Endothelial cell (in vitro differentiated cells): ENCODE measurements around the gene PRICKLE4. TPM values are rescaled to one million over a fixed set of nuclear protein-coding genes. Genes with fewer than 3 reads are reported as not detected.

ENCODE experiments used
- DNase-seq: peaks from one replicate; pipeline ENCODE4 v3.0.0; 2021; ENCODE audit warnings: low spot score
- H3K27ac Mint-ChIP-seq: one replicate; pipeline ENCODE4 v1.8.0; 2021; ENCODE audit warnings: mixed read lengths, inconsistent platforms; ENCODE audit not compliant: unreplicated experiment
- H3K27me3 Mint-ChIP-seq: one replicate; pipeline ENCODE4 v1.8.0; 2021; ENCODE audit warnings: mild to moderate bottlenecking, moderate library complexity, mixed read lengths, inconsistent platforms; ENCODE audit not compliant: unreplicated experiment
- H3K36me3 Mint-ChIP-seq: one replicate; pipeline ENCODE4 v1.8.0; 2021; ENCODE audit warnings: mild to moderate bottlenecking, low read depth, mixed read lengths, inconsistent platforms; ENCODE audit not compliant: unreplicated experiment
- H3K4me1 Mint-ChIP-seq: one replicate; pipeline ENCODE4 v1.8.0; 2021; ENCODE audit warnings: mild to moderate bottlenecking, mixed read lengths, inconsistent platforms; ENCODE audit not compliant: unreplicated experiment
- H3K4me3 Mint-ChIP-seq: one replicate; pipeline ENCODE4 v1.8.0; 2021; ENCODE audit warnings: mild to moderate bottlenecking, mixed read lengths, inconsistent platforms; ENCODE audit not compliant: unreplicated experiment
- H3K9me3 Mint-ChIP-seq: one replicate; pipeline ENCODE4 v1.8.0; 2021; ENCODE audit warnings: mixed read lengths, inconsistent platforms; ENCODE audit not compliant: unreplicated experiment
- total RNA-seq: library from RNA; stranded (reverse); fragmentation: NEBNext Ultra II Directional; extraction: Animal tissue kit (Norgen Biotek cat#: 25700); gene quantifications from one replicate; pipeline ENCODE4 v1.2.1, GENCODE V29; 2021; ENCODE audit not compliant: unreplicated experiment
- TF ChIP-seq, protein P1 (sequence below): fragments of 200-600 bp; sonication (generic); IDR thresholded peaks from one replicate; pipeline ENCODE4 v1.5.0; 2021; ENCODE audit warnings: antibody characterized with exemption; ENCODE audit not compliant: unreplicated experiment

PRICKLE4 gene
- total RNA-seq, 1 donor from 2014 or later, result 20.7 TPM

- H3K27me3 Mint-ChIP-seq, result peaks cover 6% of the 10 kb centered on the region
- H3K36me3 Mint-ChIP-seq, result no peaks in the 10 kb centered on the region
- TF ChIP-seq, protein P1, sequence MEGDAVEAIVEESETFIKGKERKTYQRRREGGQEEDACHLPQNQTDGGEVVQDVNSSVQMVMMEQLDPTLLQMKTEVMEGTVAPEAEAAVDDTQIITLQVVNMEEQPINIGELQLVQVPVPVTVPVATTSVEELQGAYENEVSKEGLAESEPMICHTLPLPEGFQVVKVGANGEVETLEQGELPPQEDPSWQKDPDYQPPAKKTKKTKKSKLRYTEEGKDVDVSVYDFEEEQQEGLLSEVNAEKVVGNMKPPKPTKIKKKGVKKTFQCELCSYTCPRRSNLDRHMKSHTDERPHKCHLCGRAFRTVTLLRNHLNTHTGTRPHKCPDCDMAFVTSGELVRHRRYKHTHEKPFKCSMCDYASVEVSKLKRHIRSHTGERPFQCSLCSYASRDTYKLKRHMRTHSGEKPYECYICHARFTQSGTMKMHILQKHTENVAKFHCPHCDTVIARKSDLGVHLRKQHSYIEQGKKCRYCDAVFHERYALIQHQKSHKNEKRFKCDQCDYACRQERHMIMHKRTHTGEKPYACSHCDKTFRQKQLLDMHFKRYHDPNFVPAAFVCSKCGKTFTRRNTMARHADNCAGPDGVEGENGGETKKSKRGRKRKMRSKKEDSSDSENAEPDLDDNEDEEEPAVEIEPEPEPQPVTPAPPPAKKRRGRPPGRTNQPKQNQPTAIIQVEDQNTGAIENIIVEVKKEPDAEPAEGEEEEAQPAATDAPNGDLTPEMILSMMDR, result no peak
- no peak overlapping the region for H3K4me3 Mint-ChIP-seq
- H3K27ac Mint-ChIP-seq, result no peak overlapping the region
- H3K9me3 Mint-ChIP-seq, result no peaks in the 10 kb centered on the region
- no peak for DNase-seq
- H3K4me1 Mint-ChIP-seq, result peaks cover 20% of the 10 kb centered on the region
Measured at GRCh38 chr6:41740366-41741162, 40.0 kb upstream of the PRICKLE4 start.

- no peak for DNase-seq
- H3K9me3 Mint-ChIP-seq, result no peaks in the 10 kb centered on the region
- TF ChIP-seq, protein P1, result no peak
- peaks cover 11% of the 10 kb centered on the region for H3K4me1 Mint-ChIP-seq
- peaks cover 8% of the 10 kb centered on the region for H3K27me3 Mint-ChIP-seq
- H3K36me3 Mint-ChIP-seq, result no peaks in the 10 kb centered on the region
- no peak overlapping the region for H3K4me3 Mint-ChIP-seq
- H3K27ac Mint-ChIP-seq, result no peak overlapping the region
Measured at GRCh38 chr6:41741625-41742490, 38.7 kb upstream of the PRICKLE4 start.

- H3K36me3 Mint-ChIP-seq, result no peaks in the 10 kb centered on the region
- no peak overlapping the region for H3K4me3 Mint-ChIP-seq
- H3K27me3 Mint-ChIP-seq, result peaks cover 8% of the 10 kb centered on the region
- DNase-seq, result no peak
- peaks cover 11% of the 10 kb centered on the region for H3K4me1 Mint-ChIP-seq
- H3K9me3 Mint-ChIP-seq, result no peaks in the 10 kb centered on the region
- H3K27ac Mint-ChIP-seq, result peak overlapping the region; percentile 72
- TF ChIP-seq, protein P1, result no peak
Measured at GRCh38 chr6:41743406-41744235, 37.0 kb upstream of the PRICKLE4 start.

- TF ChIP-seq, protein P1, result no peak
- H3K9me3 Mint-ChIP-seq, result no peaks in the 10 kb centered on the region
- no peak overlapping the region for H3K27ac Mint-ChIP-seq
- H3K4me3 Mint-ChIP-seq, result no peak overlapping the region
- H3K27me3 Mint-ChIP-seq, result peaks cover 8% of the 10 kb centered on the region
- no peaks in the 10 kb centered on the region for H3K36me3 Mint-ChIP-seq
- no peak for DNase-seq
- peaks cover 11% of the 10 kb centered on the region for H3K4me1 Mint-ChIP-seq
Measured at GRCh38 chr6:41744236-41744787, 36.3 kb upstream of the PRICKLE4 start.
